Left lung (tissue), 10 donors: ENCODE measurements around the gene AFG1L. TPM values are rescaled to one million over a fixed set of nuclear protein-coding genes. Genes with fewer than 3 reads are reported as not detected.

Experiments
- ATAC-seq: fragments of 200-7000 bp; cut with Tn5 transposase; one replicate; pipeline ENCODE4 v1.9.1; 2020; ENCODE audit warnings: moderate library complexity
- DNase-seq, 4 donors: peaks; one replicate each; pipeline ENCODE4 v3.0.0-alpha.2; 2013 to 2020
- H3K27ac ChIP-seq, 2 donors: fragments of 200-600 bp; sonication (generic) in 1 of 2; one replicate each; pipeline versions ENCODE4 v1.5.0 to v1.8.0; 2020 to 2021
- H3K27me3 ChIP-seq, 2 donors: fragments of 200-600 bp; sonication (generic) in 1 of 2; one replicate each; pipeline versions ENCODE4 v1.5.0 to v1.8.0; 2020 to 2021
- H3K36me3 ChIP-seq, 2 donors: fragments of 200-600 bp; sonication (generic) in 1 of 2; one replicate each; pipeline versions ENCODE4 v1.5.0 to v1.8.0; 2020 to 2021
- H3K4me1 ChIP-seq, 2 donors: fragments of 200-600 bp; one replicate each; pipeline ENCODE4 v1.8.0; 2021
- H3K4me3 ChIP-seq, 2 donors: fragments of 200-600 bp; sonication (generic) in 1 of 2; one replicate each; pipeline versions ENCODE4 v1.5.0 to v1.8.0; 2020 to 2021; ENCODE audit warnings: mild to moderate bottlenecking in 1 of 2
- H3K9me3 ChIP-seq, 2 donors: fragments of 200-600 bp; sonication (generic) in 1 of 2; one replicate each; pipeline versions ENCODE4 v1.5.0 to v1.8.0; 2020 to 2021
- CTCF ChIP-seq, 2 donors: fragments of 200-600 bp; sonication (generic) in 1 of 2; IDR thresholded peaks; one replicate each; pipeline versions ENCODE4 v1.5.0 to v1.8.0; 2021; ENCODE audit warnings: antibody characterized with exemption in 2 of 2
- intact Hi-C, 2 donors: fragments of 100-400 bp; cut with DNase I; formaldehyde crosslinking; loops; one replicate each; pipeline versions ENCODE4 v1.11.2 to v1.14.2; 2022
- polyA plus RNA-seq, 6 donors: library from polyadenylated mRNA; unstranded; fragments of 120-200 nt; gene quantifications; one replicate each; pipeline ENCODE4 v1.2.1, GENCODE V29; 2013; ENCODE audit not compliant: insufficient read length in 6 of 6
- total RNA-seq, 2 donors: library from RNA; stranded (reverse); fragmentation: NEBNext Ultra II Directional; extraction: Animal tissue kit (Norgen Biotek cat#: 25700); gene quantifications; one replicate each; pipeline ENCODE4 v1.2.1, GENCODE V29; 2021
- donor health status: DM: no; HTN: yes; CAD: no.
- donor health status: DM: no; HTN: no; CAD: no.

The AFG1L gene
- total and polyA plus RNA-seq, 8 donors: 5.8 to 10.2 (median 7.7) TPM

GRCh38 chr6:108363113-108363512, 68.3 kb downstream of the AFG1L start:
- TF ChIP-seq CTCF (IDR thresholded peaks at IDR 0.05): no peak
- peak; percentile 79 for ATAC-seq
- Histone ChIP-seq H3K4me3 (no peak overlapping the region), H3K27ac (no peak overlapping the region), H3K4me1 (peaks cover 0 to 7% of the 10 kb centered on the region in 2 donors), H3K27me3 (no peaks in the 10 kb centered on the region), H3K9me3 (no peaks in the 10 kb centered on the region), H3K36me3 (no peaks in the 10 kb centered on the region)
- DNase-seq: peak in 1 of 4 donors; percentile 37
- intact Hi-C loops: no loop called here

- no peaks in the 10 kb centered on the region for H3K27me3 ChIP-seq
- H3K9me3 ChIP-seq: no peaks in the 10 kb centered on the region
- H3K4me3 ChIP-seq: peak overlapping the region in 1 of 2 donors; percentile 3
- TF ChIP-seq CTCF (IDR thresholded peaks at IDR 0.05): no peak
- peaks cover 0 to 7% of the 10 kb centered on the region in 2 donors for H3K4me1 ChIP-seq
- H3K27ac ChIP-seq: no peak overlapping the region
- H3K36me3 ChIP-seq: no peaks in the 10 kb centered on the region
- DNase-seq: no peak
- ATAC-seq: peak; percentile 60
- intact Hi-C loops: no loop called here
Measured at GRCh38 chr6:108363889-108364313, 69.0 kb downstream of the AFG1L start.

- no peaks in the 10 kb centered on the region for H3K9me3 ChIP-seq
- H3K4me3 ChIP-seq: peak overlapping the region in 1 of 2 donors; percentile 3
- H3K27me3 ChIP-seq: no peaks in the 10 kb centered on the region
- peaks cover 0 to 7% of the 10 kb centered on the region in 2 donors for H3K4me1 ChIP-seq
- no peaks in the 10 kb centered on the region for H3K36me3 ChIP-seq
- no peak overlapping the region for H3K27ac ChIP-seq
- ATAC-seq: no peak
- intact Hi-C loops: no loop called here
- no peak for TF ChIP-seq CTCF (IDR thresholded peaks at IDR 0.05)
- no peak for DNase-seq
Measured at GRCh38 chr6:108364470-108364869, 69.6 kb downstream of the AFG1L start.

- TF ChIP-seq CTCF (IDR thresholded peaks at IDR 0.05): no peak
- DNase-seq (no peak), ATAC-seq (no peak)
- H3K4me1 ChIP-seq: peaks cover 0 to 7% of the 10 kb centered on the region in 2 donors
- no peak overlapping the region for H3K4me3 ChIP-seq
- H3K27me3 ChIP-seq: no peaks in the 10 kb centered on the region
- no peak overlapping the region for H3K27ac ChIP-seq
- no peaks in the 10 kb centered on the region for H3K36me3 ChIP-seq
- no peaks in the 10 kb centered on the region for H3K9me3 ChIP-seq
- intact Hi-C loops: no loop called here
Measured at GRCh38 chr6:108365478-108365877, 70.6 kb downstream of the AFG1L start.

GRCh38 chr6:108366236-108366635, 71.4 kb downstream of the AFG1L start:
- TF ChIP-seq CTCF (IDR thresholded peaks at IDR 0.05): no peak

More at GRCh38 chr6:108366236-108366635, 71.4 kb downstream of the AFG1L start:
- DNase-seq (no peak), ATAC-seq (no peak)
- Histone ChIP-seq H3K4me3 (no peak overlapping the region), H3K9me3 (no peaks in the 10 kb centered on the region), H3K27ac (no peak overlapping the region), H3K4me1 (peaks cover 0 to 5% of the 10 kb centered on the region in 2 donors), H3K36me3 (no peaks in the 10 kb centered on the region), H3K27me3 (no peaks in the 10 kb centered on the region)
- intact Hi-C loops: no loop called here
